IMR-90 (cell line): ENCODE results near the gene PDCL2. TPM values are rescaled to one million over a fixed set of nuclear protein-coding genes. Genes with fewer than 3 reads are reported as not detected.

Source experiments
- ATAC-seq: fragments of 200-7000 bp; cut with Tn5 transposase; 2 replicates; pipeline ENCODE4 v1.9.1; 2020; ENCODE audit warnings: low read depth, mild to moderate bottlenecking, moderate library complexity
- BruUV-seq: library from RNA; stranded (reverse); fragments of 400-500 nt; replicated peaks from 2 replicates; lab custom pipeline; 2021; lab: Mats Ljungman, UMichigan
- CTCF ChIA-PET: fragments of 300-600 bp; formaldehyde crosslinking; extraction: SDS; loops from one replicate; lab custom pipeline; 2021; ENCODE audit warnings: antibody characterized with exemption; lab: Yijun Ruan, JAX
- POLR2A ChIA-PET: fragments of 300-600 bp; sonication (Branson Sonifier 250); formaldehyde crosslinking; loops from one replicate; lab custom pipeline; 2022; ENCODE audit warnings: antibody characterized with exemption; ENCODE audit not compliant: unreplicated experiment; lab: Charles Lee
- DNase-seq: peaks from one replicate; pipeline ENCODE4 v3.0.0; 2013
- H2AFZ ChIP-seq: replicated peaks from 2 replicates; pipeline ENCODE3; 2013; ENCODE audit warnings: low read length, mild to moderate bottlenecking; ENCODE audit not compliant: poor library complexity
- H2AK5ac ChIP-seq: 2 replicates; pipeline ENCODE4 v1.6.1; 2013; ENCODE audit warnings: low read depth, low read length, inconsistent platforms
- H2AK9ac ChIP-seq: replicated peaks from 2 replicates; pipeline ENCODE3; 2013; ENCODE audit warnings: mild to moderate bottlenecking, low read depth, low read length, moderate library complexity; ENCODE audit not compliant: poor library complexity
- H2BK120ac ChIP-seq: 2 replicates; pipeline ENCODE4 v1.6.1; 2013; ENCODE audit warnings: low read depth, low read length, inconsistent platforms
- H2BK15ac ChIP-seq: 3 replicates; pipeline ENCODE4 v1.6.1; 2013; ENCODE audit warnings: low read depth, low read length, inconsistent platforms
- H2BK20ac ChIP-seq: 2 replicates; pipeline ENCODE4 v1.6.1; 2013; ENCODE audit warnings: low read depth, mild to moderate bottlenecking, inconsistent platforms, low read length, moderate library complexity
- H2BK5ac ChIP-seq: 2 replicates; pipeline ENCODE4 v1.6.1; 2013; ENCODE audit warnings: mild to moderate bottlenecking, low read depth, low read length, inconsistent platforms; ENCODE audit not compliant: poor library complexity, severe bottlenecking
- H3K14ac ChIP-seq: replicated peaks from 2 replicates; pipeline ENCODE4 v1.6.1; 2013; ENCODE audit warnings: low read depth, low read length, inconsistent platforms
- H3K18ac ChIP-seq: 2 replicates; pipeline ENCODE4 v1.6.1; 2013; ENCODE audit warnings: low read depth, low read length, control low read depth
- H3K23ac ChIP-seq: 2 replicates; pipeline ENCODE4 v1.6.1; 2013; ENCODE audit warnings: low read depth, low read length, inconsistent platforms
- H3K27ac ChIP-seq: 2 replicates; pipeline ENCODE4 v1.5.1; 2013; ENCODE audit warnings: mild to moderate bottlenecking, control low read depth, low read length; ENCODE audit not compliant: insufficient read depth
- H3K27me3 ChIP-seq: 2 replicates; pipeline ENCODE4 v1.6.1; 2013; ENCODE audit warnings: low read length; ENCODE audit not compliant: control insufficient read depth, insufficient read depth
- H3K36me3 ChIP-seq: 2 replicates; pipeline ENCODE4 v1.6.1; 2013; ENCODE audit warnings: low read length, mixed read lengths; ENCODE audit not compliant: control insufficient read depth, insufficient read depth
- H3K4ac ChIP-seq: 2 replicates; pipeline ENCODE4 v1.6.1; 2013; ENCODE audit warnings: low read depth, low read length, inconsistent platforms
- H3K4me1 ChIP-seq: 2 replicates; pipeline ENCODE4 v1.6.1; 2013; ENCODE audit warnings: low read length, mixed read lengths; ENCODE audit not compliant: control insufficient read depth, insufficient read depth
- H3K4me2 ChIP-seq: 2 replicates; pipeline ENCODE4 v1.6.1; 2013; ENCODE audit warnings: low read depth, mild to moderate bottlenecking, control low read depth, low read length, moderate library complexity
- H3K4me3 ChIP-seq: 2 replicates; pipeline ENCODE4 v1.5.1; 2013; ENCODE audit warnings: low read depth, mild to moderate bottlenecking, control low read depth, low read length, moderate library complexity; ENCODE audit not compliant: insufficient read depth
- H3K56ac ChIP-seq: 2 replicates; pipeline ENCODE4 v1.6.1; 2013; ENCODE audit warnings: low read length, inconsistent platforms; ENCODE audit not compliant: insufficient read depth; ENCODE audit errors: extremely low read depth
- H3K79me1 ChIP-seq, 2 experiments: 2 replicates each; pipeline ENCODE4 v1.6.1; 2013; ENCODE audit warnings: low read length in 2 of 2, inconsistent platforms in 1 of 2, low read depth in 1 of 2
- H3K9ac ChIP-seq: 2 replicates; pipeline ENCODE4 v1.6.1; 2013; ENCODE audit warnings: low read depth, low read length, control low read depth
- H3K9me1 ChIP-seq: 2 replicates; pipeline ENCODE4 v1.6.1; 2013; ENCODE audit warnings: low read length, inconsistent platforms; ENCODE audit not compliant: insufficient read depth
- H3K9me3 ChIP-seq: 2 replicates; pipeline ENCODE4 v1.6.1; 2013; ENCODE audit warnings: low read length; ENCODE audit not compliant: control insufficient read depth, insufficient read depth
- H4K20me1 ChIP-seq: 2 replicates; pipeline ENCODE4 v1.6.1; 2013; ENCODE audit warnings: low read length, inconsistent platforms; ENCODE audit not compliant: insufficient read depth
- H4K5ac ChIP-seq: 2 replicates; pipeline ENCODE4 v1.6.1; 2013; ENCODE audit warnings: mild to moderate bottlenecking, low read depth, low read length, control low read depth
- H4K8ac ChIP-seq, 2 experiments: 2 replicates each; pipeline ENCODE4 v1.6.1; 2013; ENCODE audit warnings: low read depth in 2 of 2, low read length in 2 of 2, control low read depth in 1 of 2, inconsistent platforms in 1 of 2
- H4K91ac ChIP-seq: 2 replicates; pipeline ENCODE4 v1.6.1; 2013; ENCODE audit warnings: low read depth, low read length, inconsistent platforms; ENCODE audit not compliant: insufficient read depth
- BHLHE40 ChIP-seq: fragments of 150-350 bp; IDR thresholded peaks from 2 replicates; pipeline ENCODE4 v1.6.1; 2016; ENCODE audit warnings: mild to moderate bottlenecking, low read depth, low read length
- CEBPB ChIP-seq: IDR thresholded peaks from 2 replicates; pipeline ENCODE4 v1.6.1; 2012; ENCODE audit warnings: low read depth, low read length, improper control_type of control experiment
- CHD1 ChIP-seq: IDR thresholded peaks from 2 replicates; pipeline ENCODE4 v1.6.1; 2012; ENCODE audit warnings: low read depth, low read length, improper control_type of control experiment
- CTCF ChIP-seq: conservative IDR thresholded peaks from 2 replicates; pipeline ENCODE4 v1.5.1; 2012; ENCODE audit warnings: mild to moderate bottlenecking, low read depth, low read length, improper control_type of control experiment
- ELK1 ChIP-seq: fragments of 150-350 bp; IDR thresholded peaks from 2 replicates; pipeline ENCODE4 v1.6.1; 2016; ENCODE audit warnings: low read depth, mild to moderate bottlenecking, low read length, moderate library complexity, borderline replicate concordance
- FOS ChIP-seq: fragments of 150-350 bp; IDR thresholded peaks from 2 replicates; pipeline ENCODE4 v1.6.1; 2016; ENCODE audit warnings: low read depth, low read length
- MAFK ChIP-seq: IDR thresholded peaks from 2 replicates; pipeline ENCODE4 v1.6.1; 2012; ENCODE audit warnings: low read depth, low read length, improper control_type of control experiment
- MAZ ChIP-seq: IDR thresholded peaks from 2 replicates; pipeline ENCODE4 v1.6.1; 2012; ENCODE audit warnings: low read depth, mild to moderate bottlenecking, low read length, improper control_type of control experiment, moderate library complexity, borderline replicate concordance
- MXI1 ChIP-seq: IDR thresholded peaks from 2 replicates; pipeline ENCODE4 v1.6.1; 2012; ENCODE audit warnings: low read depth, mild to moderate bottlenecking, low read length, moderate library complexity, borderline replicate concordance
- NFE2L2 ChIP-seq: fragments of 150-350 bp; IDR thresholded peaks from 2 replicates; pipeline ENCODE4 v1.6.1; 2016; ENCODE audit warnings: low read depth, mild to moderate bottlenecking, low read length
- POLR2A ChIP-seq: IDR thresholded peaks from 2 replicates; pipeline ENCODE4 v1.6.1; 2012; ENCODE audit warnings: mild to moderate bottlenecking, low read depth, low read length
- RAD21 ChIP-seq: IDR thresholded peaks from 2 replicates; pipeline ENCODE4 v1.6.1; 2012; ENCODE audit warnings: low read length, improper control_type of control experiment
- RCOR1 ChIP-seq: IDR thresholded peaks from 2 replicates; pipeline ENCODE4 v1.6.1; 2012; ENCODE audit warnings: mild to moderate bottlenecking, low read length, improper control_type of control experiment; ENCODE audit not compliant: insufficient replicate concordance
- RFX5 ChIP-seq: IDR thresholded peaks from 2 replicates; pipeline ENCODE4 v1.8.0; 2012; ENCODE audit warnings: low read depth, mild to moderate bottlenecking, low read length, moderate library complexity
- SMC3 ChIP-seq: fragments of 150-350 bp; IDR thresholded peaks from 2 replicates; pipeline ENCODE4 v1.6.1; 2016; ENCODE audit warnings: low read depth, mild to moderate bottlenecking, antibody characterized with exemption, low read length, moderate library complexity
- USF2 ChIP-seq: fragments of 150-350 bp; IDR thresholded peaks from 2 replicates; pipeline ENCODE4 v1.6.1; 2017; ENCODE audit warnings: mild to moderate bottlenecking, antibody characterized with exemption, low read length, low read depth
- WGBS, 2 experiments: methylation state at CpG; one replicate each; pipeline versions ENCODE4 v1.1.5 to v1.1.7; 2013; ENCODE audit warnings: missing lambda C conversion rate in 2 of 2; ENCODE audit not compliant: insufficient read length in 1 of 2; ENCODE audit errors: extremely low coverage in 2 of 2; 5-methylcytosine and 5-hydroxymethylcytosine counted together
- dilution Hi-C: fragments of 300-500 bp; cut with HindIII; formaldehyde crosslinking; loops from one replicate; pipeline ENCODE4 v1.14.3; 2018; ENCODE audit warnings: low sequenced_read_pairs; ENCODE audit not compliant: unreplicated experiment
- in situ Hi-C: fragments of 300-500 bp; cut with MboI; formaldehyde crosslinking; loops from 3 replicates; pipeline ENCODE4 v1.14.3; 2019; ENCODE audit warnings: low sequenced_read_pairs, inconsistent platforms, mixed read lengths
- intact Hi-C: fragments of 100-400 bp; cut with micrococcal nuclease; formaldehyde crosslinking; loops from 2 replicates; pipeline ENCODE4 v1.10.0; 2022
- polyA plus RNA-seq, 3 experiments: library from polyadenylated mRNA; depleted of rRNA; stranded (reverse); fragments of >200 nt; gene quantifications; 2 replicates each; pipeline ENCODE4 v1.2.3, GENCODE V29; 2012; ENCODE audit warnings: low replicate concordance in 1 of 3
- total RNA-seq: library from RNA; depleted of rRNA; stranded (reverse); fragments of >200 nt; gene quantifications from 2 replicates; pipeline ENCODE4 v1.2.3, GENCODE V29; 2012

PDCL2 gene
- total and polyA plus RNA-seq, 2 of the 4 experiments (the other 2 are of a cell fraction) = not detected

GRCh38 chr4:55618546-55619143 is 26.6 kb upstream of the PDCL2 start:
- H2BK5ac ChIP-seq = no peak overlapping the region
- H3K27me3 ChIP-seq = 0 out of 2 replicates have a peak, but pooled peaks cover 1% of the 10 kb centered on the region
- H4K20me1 ChIP-seq = no peaks in the 10 kb centered on the region
- H4K91ac ChIP-seq = no peak overlapping the region
- H3K4me3 ChIP-seq = no peak overlapping the region
- no peak overlapping the region for H4K5ac ChIP-seq
- ChIA-PET POLR2A (no interaction called here), CTCF (no interaction called here)
- H2AK9ac ChIP-seq = no peak overlapping the region
- no peak overlapping the region for H2BK15ac ChIP-seq
- dilution Hi-C loops = no loop called here
- no peak overlapping the region for H2AK5ac ChIP-seq
- no peak overlapping the region for H3K23ac ChIP-seq
- H3K27ac ChIP-seq = no peak overlapping the region
- intact Hi-C loops = no loop called here
- H2AFZ ChIP-seq = no peak overlapping the region
- H3K9ac ChIP-seq = no peak overlapping the region
- no peak for ATAC-seq
- H3K14ac ChIP-seq = no peak overlapping the region
- no peak for TF ChIP-seq USF2
- TF ChIP-seq ELK1 = no peak
- TF ChIP-seq FOS = no peak
- TF ChIP-seq CEBPB = no peak
- TF ChIP-seq MXI1 = no peak
- no peak for TF ChIP-seq RCOR1
- TF ChIP-seq MAFK = no peak
- TF ChIP-seq RFX5 = no peak
- no peak for TF ChIP-seq MAZ
- TF ChIP-seq POLR2A = no peak
- TF ChIP-seq CTCF = no peak
- TF ChIP-seq CHD1 = no peak
- TF ChIP-seq SMC3 = no peak
- TF ChIP-seq RAD21 = no peak
- TF ChIP-seq NFE2L2 = no peak
- TF ChIP-seq BHLHE40 = no peak
- no peaks in the 10 kb centered on the region for H3K4me1 ChIP-seq
- H2BK20ac ChIP-seq = no peak overlapping the region
- no peak overlapping the region for H3K4me2 ChIP-seq
- WGBS, 2 experiments = no CpG with 5 or more reads among the region's 1 CpG
- H3K9me1 ChIP-seq = no peaks in the 10 kb centered on the region
- H3K79me1 ChIP-seq = no peaks in the 10 kb centered on the region
- H3K36me3 ChIP-seq = no peaks in the 10 kb centered on the region
- in situ Hi-C loops = no loop called here
- DNase-seq = no peak
- no peaks in the 10 kb centered on the region for H3K9me3 ChIP-seq
- no peak overlapping the region for H3K56ac ChIP-seq
- no peak overlapping the region for H2BK120ac ChIP-seq
- H3K18ac ChIP-seq = no peak overlapping the region
- H4K8ac ChIP-seq = no peak overlapping the region
- no peak overlapping the region for H3K4ac ChIP-seq
- no TSS peak for BruUV-seq
